ENCODE data around the gene HM13.
A peak's percentile ranks its signal among the peaks of the same experiment; 100 is the strongest.
"Not testable (repeated sequence)": the region's sequence is repeated elsewhere in the genome, so short reads cannot be mapped to it uniquely, and the experiment has no call there.

HM13 gene, protein sequence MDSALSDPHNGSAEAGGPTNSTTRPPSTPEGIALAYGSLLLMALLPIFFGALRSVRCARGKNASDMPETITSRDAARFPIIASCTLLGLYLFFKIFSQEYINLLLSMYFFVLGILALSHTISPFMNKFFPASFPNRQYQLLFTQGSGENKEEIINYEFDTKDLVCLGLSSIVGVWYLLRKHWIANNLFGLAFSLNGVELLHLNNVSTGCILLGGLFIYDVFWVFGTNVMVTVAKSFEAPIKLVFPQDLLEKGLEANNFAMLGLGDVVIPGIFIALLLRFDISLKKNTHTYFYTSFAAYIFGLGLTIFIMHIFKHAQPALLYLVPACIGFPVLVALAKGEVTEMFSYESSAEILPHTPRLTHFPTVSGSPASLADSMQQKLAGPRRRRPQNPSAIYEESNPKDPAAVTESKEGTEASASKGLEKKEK

DNA sequence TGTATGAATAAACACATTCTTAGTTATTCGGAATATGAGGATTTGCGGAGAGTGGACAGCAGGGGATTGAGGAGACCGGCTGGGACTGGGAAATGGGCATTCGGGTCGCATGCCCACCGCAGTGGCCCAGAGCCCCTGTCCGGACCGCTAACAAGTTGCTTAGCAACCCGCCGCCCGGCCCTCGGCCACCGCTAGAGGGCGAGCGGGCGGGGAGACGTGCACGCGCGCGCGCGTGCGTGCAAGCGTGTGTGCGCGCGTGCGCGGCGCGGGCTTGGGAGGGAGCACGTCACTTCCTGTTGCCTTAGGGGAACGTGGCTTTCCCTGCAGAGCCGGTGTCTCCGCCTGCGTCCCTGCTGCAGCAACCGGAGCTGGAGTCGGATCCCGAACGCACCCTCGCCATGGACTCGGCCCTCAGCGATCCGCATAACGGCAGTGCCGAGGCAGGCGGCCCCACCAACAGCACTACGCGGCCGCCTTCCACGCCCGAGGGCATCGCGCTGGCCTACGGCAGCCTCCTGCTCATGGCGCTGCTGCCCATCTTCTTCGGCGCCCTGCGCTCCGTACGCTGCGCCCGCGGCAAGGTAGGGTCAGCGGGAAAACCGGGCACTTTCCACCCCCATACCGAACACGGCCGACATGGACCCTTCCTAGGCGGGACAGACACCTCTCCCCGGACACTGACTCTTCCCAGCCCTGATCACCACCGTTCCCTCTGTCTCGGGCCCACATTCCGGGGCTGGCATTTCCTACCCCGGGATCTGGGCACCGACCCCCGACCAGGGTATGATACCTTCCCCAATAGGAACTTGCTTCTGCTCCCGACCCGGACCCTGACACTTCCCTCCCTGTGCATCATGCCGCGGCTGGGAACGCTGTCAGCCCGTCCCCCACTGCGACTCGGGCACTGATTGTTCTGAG, at the start of gene HM13:
HM13 (plus strand) TSS at position 289 of the 918 bp plus-strand sequence; CDS start at position 399, 110 bp downstream.
- Mint-ChIP-seq H3K36me3 (ENCODE audit: low read depth) (peaks cover 7% of the 10 kb centered on the region), H3K27ac (peak within 1 kb of the TSS; percentile 77), H3K9me3 (no peaks in the 10 kb centered on the region), H3K4me3 (peak within 1 kb of the TSS; percentile 43), H3K4me1 (ENCODE audit: low read depth) (peaks cover 8% of the 10 kb centered on the region), H3K27me3 (ENCODE audit: low read depth) (no peaks in the 10 kb centered on the region)

DNA sequence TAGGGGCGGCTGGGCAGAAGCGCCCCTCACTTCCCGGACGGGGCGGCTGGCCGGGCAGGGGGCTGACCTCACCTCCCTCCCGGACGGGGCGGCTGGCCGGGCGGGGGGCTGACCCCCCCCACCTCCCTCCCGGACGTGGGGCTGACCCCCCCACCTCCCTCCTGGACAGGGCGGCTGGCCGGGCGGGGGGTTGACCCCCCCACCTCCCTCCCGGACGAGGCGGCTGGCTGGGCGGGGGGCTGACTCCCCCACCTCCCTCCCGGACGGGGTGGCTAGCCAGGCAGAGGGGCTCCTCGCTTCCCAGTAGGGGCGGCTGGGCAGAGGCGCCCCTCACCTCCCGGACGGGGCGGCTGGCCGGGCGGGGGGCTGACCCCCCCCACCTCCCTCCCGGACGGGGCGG, 43.3 kb upstream of the HM13 start:
- peaks cover 22% of the 10 kb centered on the region for H3K27me3 Mint-ChIP-seq (ENCODE audit: low read depth)
- not testable (repeated sequence) for H3K4me3 Mint-ChIP-seq; H3K4me1 Mint-ChIP-seq (ENCODE audit: low read depth); H3K27ac Mint-ChIP-seq; H3K36me3 Mint-ChIP-seq (ENCODE audit: low read depth); H3K9me3 Mint-ChIP-seq

- H3K4me1 Mint-ChIP-seq (ENCODE audit: low read depth) = no peaks in the 10 kb centered on the region
- peaks cover 38% of the 10 kb centered on the region for H3K27me3 Mint-ChIP-seq (ENCODE audit: low read depth)
- H3K9me3 Mint-ChIP-seq = no peaks in the 10 kb centered on the region
- H3K36me3 Mint-ChIP-seq (ENCODE audit: low read depth) = no peaks in the 10 kb centered on the region
- no peak overlapping the region for H3K4me3 Mint-ChIP-seq
- H3K27ac Mint-ChIP-seq = no peak overlapping the region
These were observed 41.6 kb upstream of the HM13 start for GRCh38 chr20:31472395-31473330.

DNA sequence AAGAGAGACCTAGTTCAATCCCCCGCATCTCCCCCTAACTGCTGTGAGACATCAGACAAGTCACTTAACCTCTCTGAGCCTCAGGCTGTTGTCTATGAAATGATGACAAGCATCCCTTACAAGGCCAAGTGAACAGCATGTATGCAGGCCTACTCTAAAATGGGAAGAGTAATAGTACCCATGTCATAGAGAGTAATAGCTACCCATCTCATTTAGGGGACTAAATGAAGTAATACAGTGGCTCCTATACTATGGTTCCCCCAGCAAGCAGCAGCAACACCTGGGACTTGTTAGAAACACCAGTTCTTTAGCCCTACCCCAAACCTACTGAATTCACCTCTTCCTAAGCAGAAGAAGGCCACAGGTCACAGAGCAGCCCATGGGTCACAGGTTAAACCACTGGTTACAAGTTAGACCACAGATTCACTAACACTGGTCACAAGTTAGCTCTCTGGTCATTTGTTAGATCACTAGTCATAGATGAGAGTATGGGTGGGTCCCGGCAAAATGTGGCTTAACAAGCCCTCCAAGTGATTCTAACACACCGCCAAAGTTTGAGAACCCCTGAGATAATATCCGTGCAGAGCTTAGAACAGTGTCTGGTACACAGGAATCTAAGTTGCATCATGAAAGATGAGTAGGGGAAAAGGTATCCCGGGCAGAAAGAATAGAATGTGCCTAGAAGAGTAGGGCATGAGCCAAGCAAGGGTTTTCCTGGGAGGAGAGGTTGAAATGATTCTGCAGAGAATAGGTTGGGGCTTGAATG, 40.7 kb upstream of the HM13 start:
- H3K4me1 Mint-ChIP-seq (ENCODE audit: low read depth) = no peaks in the 10 kb centered on the region
- H3K9me3 Mint-ChIP-seq = no peaks in the 10 kb centered on the region
- H3K36me3 Mint-ChIP-seq (ENCODE audit: low read depth) = no peaks in the 10 kb centered on the region
- no peak overlapping the region for H3K27ac Mint-ChIP-seq
- peaks cover 47% of the 10 kb centered on the region for H3K27me3 Mint-ChIP-seq (ENCODE audit: low read depth)
- H3K4me3 Mint-ChIP-seq = no peak overlapping the region

DNA sequence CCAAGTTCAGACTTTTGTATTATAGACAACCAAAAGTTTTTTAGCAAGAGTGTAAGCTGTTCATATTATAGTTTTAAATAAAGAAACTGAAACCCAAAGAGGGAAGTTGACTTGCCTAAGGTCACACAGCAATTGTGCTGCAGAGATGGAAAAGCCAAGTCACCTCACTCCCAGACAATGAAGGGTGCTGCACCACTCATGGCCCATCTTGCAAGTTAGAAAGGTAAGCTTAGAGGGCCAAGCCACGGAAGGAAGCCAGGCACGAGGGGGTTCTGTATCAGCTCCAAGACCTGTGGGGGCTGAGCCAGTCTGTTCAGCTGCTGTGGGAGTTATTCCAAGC, 40.2 kb upstream of the HM13 start:
- Mint-ChIP-seq H3K36me3 (ENCODE audit: low read depth) (no peaks in the 10 kb centered on the region), H3K4me3 (no peak overlapping the region), H3K27ac (no peak overlapping the region), H3K4me1 (ENCODE audit: low read depth) (no peaks in the 10 kb centered on the region), H3K9me3 (no peaks in the 10 kb centered on the region), H3K27me3 (ENCODE audit: low read depth) (peaks cover 48% of the 10 kb centered on the region)

DNA sequence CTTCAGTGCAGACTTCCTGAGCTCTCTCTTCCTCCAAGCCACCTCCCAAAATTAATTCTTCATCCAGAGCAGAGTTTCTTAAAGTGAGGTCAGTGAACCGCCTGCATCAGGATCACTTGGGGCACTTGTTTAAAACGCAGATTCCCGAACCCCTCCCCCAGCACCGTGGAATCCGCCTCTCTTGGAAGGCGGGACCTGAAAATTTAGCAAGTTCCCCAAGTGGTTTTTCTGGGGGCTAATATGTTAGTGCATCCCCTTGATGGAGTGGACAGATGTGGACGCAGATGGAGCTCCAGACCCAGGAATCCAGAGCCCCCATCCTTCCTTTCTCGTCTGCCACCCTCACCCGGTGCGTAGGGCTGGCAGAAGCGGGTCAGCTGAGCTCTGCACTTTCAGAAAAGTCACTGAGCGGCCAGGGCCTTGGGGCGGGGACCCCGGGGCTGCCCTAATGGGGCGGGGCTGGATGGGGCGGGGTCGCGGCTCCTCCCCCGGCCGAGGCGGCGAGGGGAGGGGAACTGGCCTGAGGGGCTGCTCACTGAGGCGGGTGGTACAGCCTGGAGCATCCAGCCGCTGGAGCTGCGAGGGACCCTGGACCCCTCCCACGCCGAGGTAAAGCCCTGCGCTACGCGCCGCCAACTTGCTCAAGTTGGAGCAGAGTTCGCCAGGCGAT, 39.3 kb upstream of the HM13 start, which contains the start of the genes DEFB124 and REM1:
DEFB124 (minus strand) TSS at position 370 of the 670 bp plus-strand sequence. CDS start 2,114 bp downstream, outside the sequence.
REM1 (plus strand) TSS at position 531 of the 670 bp plus-strand sequence. CDS start 1,158 bp downstream, outside the sequence.
- Mint-ChIP-seq H3K36me3 (ENCODE audit: low read depth) (no peaks in the 10 kb centered on the region), H3K27me3 (ENCODE audit: low read depth) (peaks cover 50% of the 10 kb centered on the region)

DNA sequence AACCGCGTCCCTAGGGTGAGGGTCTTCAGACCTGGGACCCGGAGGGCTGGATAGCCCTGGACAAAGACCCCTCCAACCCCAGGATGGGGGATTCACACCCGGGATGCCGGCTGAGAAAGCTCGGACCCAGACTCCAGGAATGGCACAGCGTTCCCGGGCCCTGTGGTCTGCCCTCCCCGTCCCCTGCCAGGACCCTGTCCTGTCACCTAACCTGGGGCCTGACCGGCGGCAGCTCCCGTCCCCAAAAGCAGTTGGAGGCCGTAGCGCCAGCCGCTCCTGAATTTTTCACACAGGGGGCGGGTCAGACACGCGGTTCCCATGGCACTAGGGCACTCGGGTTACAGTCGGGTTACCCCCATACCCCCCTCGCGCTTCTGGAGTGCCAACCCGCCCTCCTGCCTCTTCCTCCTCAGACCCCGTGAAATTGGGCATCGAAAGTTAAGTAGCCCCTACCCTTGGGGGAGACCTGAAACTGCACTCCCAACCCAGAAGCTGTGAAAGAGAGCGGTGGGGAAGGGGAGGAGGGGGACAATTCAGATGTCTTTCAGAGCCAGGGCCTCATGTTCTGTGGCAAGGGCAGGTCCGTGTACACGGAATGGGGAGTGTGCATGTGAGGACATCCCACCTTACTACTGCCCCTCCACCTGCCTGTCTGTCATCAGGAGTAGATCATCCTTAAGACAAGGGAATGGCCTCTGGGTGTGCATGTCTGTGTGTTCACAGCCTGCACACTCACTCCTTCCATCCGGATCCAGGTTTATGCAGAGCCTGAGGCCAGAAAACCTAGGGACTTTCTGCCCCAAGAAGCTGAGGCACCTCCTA, 38.6 kb upstream of the HM13 start:
- Mint-ChIP-seq H3K9me3 (no peaks in the 10 kb centered on the region), H3K4me1 (ENCODE audit: low read depth) (no peaks in the 10 kb centered on the region), H3K36me3 (ENCODE audit: low read depth) (no peaks in the 10 kb centered on the region), H3K4me3 (no peak overlapping the region), H3K27me3 (ENCODE audit: low read depth) (peaks cover 50% of the 10 kb centered on the region), H3K27ac (no peak overlapping the region)

More for the DNA sequence above, 39.3 kb upstream of the HM13 start, which contains the start of the genes DEFB124 and REM1:
- Mint-ChIP-seq H3K27ac (no peak within 1 kb of the TSS), H3K4me3 (no peak within 1 kb of the TSS), H3K4me1 (ENCODE audit: low read depth) (no peaks in the 10 kb centered on the region), H3K9me3 (no peaks in the 10 kb centered on the region)

GRCh38 chr20:31476294-31476585, 38.0 kb upstream of the HM13 start:
- Mint-ChIP-seq H3K27me3 (ENCODE audit: low read depth) (peaks cover 51% of the 10 kb centered on the region), H3K36me3 (ENCODE audit: low read depth) (no peaks in the 10 kb centered on the region), H3K9me3 (no peaks in the 10 kb centered on the region), H3K4me3 (no peak overlapping the region), H3K4me1 (ENCODE audit: low read depth) (no peaks in the 10 kb centered on the region), H3K27ac (no peak overlapping the region)

GRCh38 chr20:31476643-31477215, 37.5 kb upstream of the HM13 start:
- H3K36me3 Mint-ChIP-seq (ENCODE audit: low read depth) = no peaks in the 10 kb centered on the region
- H3K27ac Mint-ChIP-seq = no peak overlapping the region
- no peaks in the 10 kb centered on the region for H3K4me1 Mint-ChIP-seq (ENCODE audit: low read depth)
- H3K9me3 Mint-ChIP-seq = no peaks in the 10 kb centered on the region
- peaks cover 54% of the 10 kb centered on the region for H3K27me3 Mint-ChIP-seq (ENCODE audit: low read depth)
- no peak overlapping the region for H3K4me3 Mint-ChIP-seq

- Mint-ChIP-seq H3K36me3 (ENCODE audit: low read depth) (no peaks in the 10 kb centered on the region), H3K9me3 (no peaks in the 10 kb centered on the region), H3K4me3 (no peak overlapping the region), H3K27me3 (ENCODE audit: low read depth) (peaks cover 26% of the 10 kb centered on the region), H3K27ac (no peak overlapping the region), H3K4me1 (ENCODE audit: low read depth) (peaks cover 2% of the 10 kb centered on the region)
These were observed 30.2 kb upstream of the HM13 start for GRCh38 chr20:31484001-31484400.

- Mint-ChIP-seq H3K36me3 (ENCODE audit: low read depth) (no peaks in the 10 kb centered on the region), H3K27me3 (ENCODE audit: low read depth) (peaks cover 23% of the 10 kb centered on the region), H3K27ac (no peak overlapping the region), H3K9me3 (no peaks in the 10 kb centered on the region), H3K4me1 (ENCODE audit: low read depth) (peaks cover 2% of the 10 kb centered on the region), H3K4me3 (no peak overlapping the region)
These were observed 28.5 kb upstream of the HM13 start for GRCh38 chr20:31485450-31486339.
